OCI-LY1 (cell line): ENCODE measurements around the gene STRIP1.

Experiments
- EZH2 ChIP-seq: fragments of 200-600 bp; sonication (generic), shearing (Covaris generic); IDR thresholded peaks from 2 replicates; pipeline ENCODE4 v1.8.0; 2017; ENCODE audit warnings: borderline replicate concordance, mixed run types, mild to moderate bottlenecking, antibody characterized with exemption, low read length, moderate library complexity, mixed read lengths
- TF ChIP-seq, protein P1 (sequence below): fragments of 200-600 bp; sonication (generic), shearing (Covaris generic); IDR thresholded peaks from 2 replicates; pipeline ENCODE4 v1.5.1; 2017; ENCODE audit warnings: mild to moderate bottlenecking, antibody characterized with exemption, low read length, moderate library complexity, mixed read lengths

DNA sequence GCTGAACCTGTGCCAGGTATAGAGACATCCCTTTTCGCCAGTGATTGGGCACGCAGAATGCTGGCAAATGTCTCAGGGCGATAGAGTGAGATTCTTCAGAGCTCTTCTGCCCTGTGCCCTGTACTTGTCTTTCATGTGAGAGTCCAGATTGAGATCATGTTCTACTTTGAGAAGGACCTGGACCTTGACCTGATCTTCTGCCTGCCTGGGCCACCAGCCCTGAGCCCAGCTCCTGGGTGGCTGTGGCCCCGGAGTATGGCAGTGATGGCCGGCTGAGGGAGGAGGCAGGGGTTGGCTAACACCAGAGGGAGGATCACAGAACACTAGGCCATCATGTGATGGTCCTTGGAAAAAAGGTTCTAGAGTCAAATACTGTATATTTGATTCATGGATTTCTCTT lies 13.8 kb downstream of the STRIP1 start:
- no peak for TF ChIP-seq EZH2
- TF ChIP-seq, protein P1, sequence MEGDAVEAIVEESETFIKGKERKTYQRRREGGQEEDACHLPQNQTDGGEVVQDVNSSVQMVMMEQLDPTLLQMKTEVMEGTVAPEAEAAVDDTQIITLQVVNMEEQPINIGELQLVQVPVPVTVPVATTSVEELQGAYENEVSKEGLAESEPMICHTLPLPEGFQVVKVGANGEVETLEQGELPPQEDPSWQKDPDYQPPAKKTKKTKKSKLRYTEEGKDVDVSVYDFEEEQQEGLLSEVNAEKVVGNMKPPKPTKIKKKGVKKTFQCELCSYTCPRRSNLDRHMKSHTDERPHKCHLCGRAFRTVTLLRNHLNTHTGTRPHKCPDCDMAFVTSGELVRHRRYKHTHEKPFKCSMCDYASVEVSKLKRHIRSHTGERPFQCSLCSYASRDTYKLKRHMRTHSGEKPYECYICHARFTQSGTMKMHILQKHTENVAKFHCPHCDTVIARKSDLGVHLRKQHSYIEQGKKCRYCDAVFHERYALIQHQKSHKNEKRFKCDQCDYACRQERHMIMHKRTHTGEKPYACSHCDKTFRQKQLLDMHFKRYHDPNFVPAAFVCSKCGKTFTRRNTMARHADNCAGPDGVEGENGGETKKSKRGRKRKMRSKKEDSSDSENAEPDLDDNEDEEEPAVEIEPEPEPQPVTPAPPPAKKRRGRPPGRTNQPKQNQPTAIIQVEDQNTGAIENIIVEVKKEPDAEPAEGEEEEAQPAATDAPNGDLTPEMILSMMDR, result no peak
